ENCODE measurements around the gene SIRT6. TPM values are rescaled to one million over a fixed set of nuclear protein-coding genes. Genes with fewer than 3 reads are reported as not detected.
"Not testable (repeated sequence)": the region's sequence is repeated elsewhere in the genome, so short reads cannot be mapped to it uniquely, and the experiment has no call there.

SIRT6 gene
- total and polyA plus RNA-seq, 5 donors, result 11.2 to 16.6 (median 13.9) TPM

DNA sequence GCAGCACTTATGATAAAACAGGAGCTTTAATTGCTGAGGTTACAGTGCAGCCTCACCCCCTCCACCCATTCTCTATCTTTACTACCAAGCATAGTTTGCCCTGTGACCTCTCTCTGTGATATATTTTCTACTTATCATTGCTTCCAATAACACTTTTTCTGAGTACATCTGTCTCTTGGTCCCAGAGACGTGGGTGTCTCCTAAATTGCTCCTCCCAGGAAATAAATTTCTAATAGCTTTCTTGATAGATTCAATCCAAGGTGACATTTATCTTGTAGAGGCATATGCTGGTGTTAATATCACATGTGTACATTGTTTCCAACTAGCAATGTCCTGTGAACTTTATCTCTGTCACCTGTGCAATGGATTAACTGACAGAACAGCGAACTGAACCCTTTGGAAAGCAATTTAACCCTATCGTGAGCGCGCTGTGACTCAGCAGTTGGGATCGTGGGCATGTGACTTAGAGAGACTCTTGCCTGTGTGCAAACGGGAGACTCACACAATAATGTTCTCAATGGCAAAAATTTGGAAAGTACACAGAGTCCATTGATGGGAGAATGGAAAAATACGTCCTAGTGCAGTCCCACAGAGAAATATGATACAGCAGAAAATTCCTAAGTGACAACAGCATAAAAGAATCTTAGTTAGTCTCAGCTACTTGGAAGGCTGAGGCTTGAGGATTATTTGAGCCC lies 51.5 kb downstream of the SIRT6 start:
- Histone ChIP-seq H3K4me1 (ENCODE audit: control insufficient read depth, insufficient read depth, low read length) (peaks cover 1% of the 10 kb centered on the region), H3K9me3 (ENCODE audit: control insufficient read depth, low read length) (no peaks in the 10 kb centered on the region), H3K27me3 (ENCODE audit: control insufficient read depth, insufficient read depth) (no peaks in the 10 kb centered on the region), H3K27ac (ENCODE audit: low read length) (no peak overlapping the region), H3K4me3 (ENCODE audit: low read length) (no peak overlapping the region)
- ATAC-seq, result no peak
- intact Hi-C loops (cut with DNase I), result no loop called here
- WGBS, result 31% methylated on average over 8 of the region's 8 CpGs
- DNase-seq, result no peak

GRCh38 chr19:4129050-4129449 lies 53.3 kb downstream of the SIRT6 start:
- intact Hi-C loops (cut with DNase I), result loop anchor here in 1 of 4 donors (10.0 kb wide), 1 partner anchor 144 kb away; the partner anchor contains the start of gene EEF2
- H3K4me3 ChIP-seq (ENCODE audit: low read length); ATAC-seq; H3K27ac ChIP-seq (ENCODE audit: low read length); DNase-seq; H3K4me1 ChIP-seq (ENCODE audit: control insufficient read depth, insufficient read depth, low read length); H3K9me3 ChIP-seq (ENCODE audit: control insufficient read depth, low read length); H3K27me3 ChIP-seq (ENCODE audit: control insufficient read depth, insufficient read depth): not testable (repeated sequence)
- WGBS, result 94% methylated on average over 7 of the region's 7 CpGs

DNA sequence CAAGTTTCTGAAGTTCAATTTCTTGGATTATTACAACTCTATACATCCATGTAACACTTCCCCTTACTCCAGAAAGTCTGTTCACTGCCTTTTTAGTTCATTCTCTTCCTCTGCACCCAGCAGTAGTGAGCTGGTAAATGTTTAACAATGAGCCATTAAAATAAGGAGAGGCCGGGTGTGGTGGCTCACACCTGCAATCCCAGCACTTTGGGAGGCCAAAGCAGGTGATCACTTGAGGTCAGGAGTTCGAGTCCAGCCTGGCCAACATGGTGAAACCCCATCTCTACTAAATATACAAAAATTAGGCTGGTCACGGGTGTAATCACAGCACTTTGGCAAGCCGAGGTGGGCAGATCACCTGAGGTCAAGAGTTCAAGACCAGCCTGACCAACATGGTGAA lies 55.0 kb downstream of the SIRT6 start:
- not testable (repeated sequence) for H3K4me3 ChIP-seq (ENCODE audit: low read length); H3K9me3 ChIP-seq (ENCODE audit: control insufficient read depth, low read length); H3K27ac ChIP-seq (ENCODE audit: low read length); DNase-seq; ATAC-seq; H3K27me3 ChIP-seq (ENCODE audit: control insufficient read depth, insufficient read depth)
- intact Hi-C loops (cut with DNase I), result loop anchor here in 1 of 4 donors (10.0 kb wide), 1 partner anchor 143 kb away; the partner anchor contains the start of gene EEF2
- 83% methylated on average over 4 of the region's 4 CpGs for WGBS
- peaks cover 10% of the 10 kb centered on the region for H3K4me1 ChIP-seq (ENCODE audit: control insufficient read depth, insufficient read depth, low read length)

DNA sequence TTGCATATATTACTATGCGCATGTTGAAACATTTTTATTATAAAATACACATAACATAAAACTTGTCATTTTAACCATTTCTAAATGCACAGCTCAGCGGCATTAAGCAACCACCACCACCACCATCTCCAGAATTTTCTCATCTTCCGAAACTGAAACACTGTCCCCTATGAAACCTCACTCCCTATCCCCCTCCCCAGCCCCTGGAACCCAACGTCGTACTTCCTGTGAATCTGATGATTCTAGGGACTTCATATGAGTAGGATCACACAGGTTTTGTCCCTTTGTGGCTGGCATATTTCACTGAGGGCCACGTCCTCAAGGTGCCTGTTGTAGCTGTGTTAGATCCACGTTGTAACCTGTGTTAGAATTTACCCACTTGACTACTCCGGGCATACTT lies 57.7 kb downstream of the SIRT6 start:
- H3K27ac ChIP-seq (ENCODE audit: low read length), result no peak overlapping the region
- DNase-seq, result no peak
- intact Hi-C loops (cut with DNase I), result loop anchor here in 1 of 4 donors (10.0 kb wide), 1 partner anchor 140 kb away; the partner anchor contains the start of gene EEF2
- no peak for ATAC-seq
- H3K9me3 ChIP-seq (ENCODE audit: control insufficient read depth, low read length), result no peaks in the 10 kb centered on the region
- H3K4me3 ChIP-seq (ENCODE audit: low read length), result peak overlapping the region; percentile 90
- H3K4me1 ChIP-seq (ENCODE audit: control insufficient read depth, insufficient read depth, low read length), result peaks cover 9% of the 10 kb centered on the region
- 45% methylated on average over 8 of the region's 8 CpGs for WGBS
- H3K27me3 ChIP-seq (ENCODE audit: control insufficient read depth, insufficient read depth), result no peaks in the 10 kb centered on the region

Other genes starting within 250 kb of the SIRT6 start
- 1,000 to 10,000 TPM; 1,114 to 1,487 (median 1,236) TPM for gene NMRK2, start 249.5 kb downstream of the SIRT6 start, total RNA-seq
- gene NMRK2, start 249.5 kb downstream of the SIRT6 start, polyA plus RNA-seq, result 1,838 TPM
- gene DAPK3, start 211.5 kb downstream of the SIRT6 start, total RNA-seq, result 100 to 1,000 TPM in 2 of 4 donors, 10 to 100 TPM in 2; 67.8 to 121 (median 93.4) TPM
- 122 TPM for gene DAPK3, start 211.5 kb downstream of the SIRT6 start, polyA plus RNA-seq
- gene EEF2, start 197.1 kb downstream of the SIRT6 start, total RNA-seq, result 1,000 to 10,000 TPM; 2,000 to 2,630 (median 2,240) TPM
- 1,037 TPM for gene EEF2, start 197.1 kb downstream of the SIRT6 start, polyA plus RNA-seq
- 10 to 100 TPM; 11.9 to 13.1 (median 12.5) TPM for gene PIAS4, start 174.8 kb downstream of the SIRT6 start, total RNA-seq
- gene PIAS4, start 174.8 kb downstream of the SIRT6 start, polyA plus RNA-seq, result 9.6 TPM
- gene ZBTB7A, start 115.7 kb downstream of the SIRT6 start, total RNA-seq, result 10 to 100 TPM; 28.6 to 32.6 (median 31.6) TPM
- 17.5 TPM for gene ZBTB7A, start 115.7 kb downstream of the SIRT6 start, polyA plus RNA-seq
- gene MAP2K2, start 58.4 kb downstream of the SIRT6 start, total RNA-seq, result 100 to 1,000 TPM; 113 to 134 (median 121) TPM
- gene MAP2K2, start 58.4 kb downstream of the SIRT6 start, polyA plus RNA-seq, result 151 TPM
- gene CREB3L3, start 28.9 kb downstream of the SIRT6 start, total RNA-seq, result not detected
- gene CREB3L3, start 28.9 kb downstream of the SIRT6 start, polyA plus RNA-seq, result not detected
- gene ANKRD24, start 126 bp upstream of the SIRT6 start, total RNA-seq, result under 1 TPM; 0.31 to 0.88 (median 0.41) TPM
- gene ANKRD24, start 126 bp upstream of the SIRT6 start, polyA plus RNA-seq, result 0.45 TPM
- 1 to 10 TPM; 1.8 to 2.3 (median 2.1) TPM for gene EBI3, start 47.0 kb upstream of the SIRT6 start, total RNA-seq
- gene EBI3, start 47.0 kb upstream of the SIRT6 start, polyA plus RNA-seq, result 0.70 TPM
- 10 to 100 TPM in 2 of 4 donors, 1 to 10 TPM in 2; 9.7 to 12.4 (median 10.9) TPM for gene YJU2, start 64.5 kb upstream of the SIRT6 start, total RNA-seq
- 17.7 TPM for gene YJU2, start 64.5 kb upstream of the SIRT6 start, polyA plus RNA-seq
- gene SHD, start 96.7 kb upstream of the SIRT6 start, total RNA-seq, result 10 to 100 TPM; 30.5 to 75.1 (median 54.7) TPM
- gene SHD, start 96.7 kb upstream of the SIRT6 start, polyA plus RNA-seq, result 23.9 TPM
- not detected for gene TMIGD2, start 119.8 kb upstream of the SIRT6 start, total RNA-seq
- gene TMIGD2, start 119.8 kb upstream of the SIRT6 start, polyA plus RNA-seq, result 0.25 TPM
- not detected for gene FSD1, start 122.0 kb upstream of the SIRT6 start, total RNA-seq
- gene FSD1, start 122.0 kb upstream of the SIRT6 start, polyA plus RNA-seq, result not detected
- gene STAP2, start 156.3 kb upstream of the SIRT6 start, total RNA-seq, result 10 to 100 TPM in 3 of 4 donors, 1 to 10 TPM in 1; 6.7 to 13.9 (median 11.3) TPM
- 7.8 TPM for gene STAP2, start 156.3 kb upstream of the SIRT6 start, polyA plus RNA-seq
- gene MPND, start 161.0 kb upstream of the SIRT6 start, total RNA-seq, result 10 to 100 TPM; 22.8 to 25.8 (median 25.2) TPM
- gene MPND, start 161.0 kb upstream of the SIRT6 start, polyA plus RNA-seq, result 24.9 TPM
- gene SH3GL1, start 218.0 kb upstream of the SIRT6 start, total RNA-seq, result 10 to 100 TPM; 26.3 to 40.3 (median 31.8) TPM
- gene SH3GL1, start 218.0 kb upstream of the SIRT6 start, polyA plus RNA-seq, result 27.7 TPM
- gene CHAF1A, start 220.1 kb upstream of the SIRT6 start, total RNA-seq, result 1 to 10 TPM; 5.4 to 7.7 (median 6.2) TPM
- gene CHAF1A, start 220.1 kb upstream of the SIRT6 start, polyA plus RNA-seq, result 4.3 TPM

All from right cardiac atrium (tissue), 5 donors.